Right renal pelvis (tissue), 4 donors: ENCODE measurements around the gene BUB3. TPM values are rescaled to one million over a fixed set of nuclear protein-coding genes. Genes with fewer than 3 reads are reported as not detected.

Experiments used
- DNase-seq, 4 donors: peaks; one replicate each; pipeline ENCODE4 v3.0.0-alpha.2; 2013; ENCODE audit warnings: low read depth in 4 of 4, low spot score in 3 of 4, missing footprints in 1 of 4
- polyA plus RNA-seq, 4 donors: library from polyadenylated mRNA; unstranded; fragments of 120-200 nt; gene quantifications; one replicate each; pipeline ENCODE4 v1.2.1, GENCODE V29; 2013; ENCODE audit not compliant: insufficient read length in 4 of 4

The BUB3 gene, protein sequence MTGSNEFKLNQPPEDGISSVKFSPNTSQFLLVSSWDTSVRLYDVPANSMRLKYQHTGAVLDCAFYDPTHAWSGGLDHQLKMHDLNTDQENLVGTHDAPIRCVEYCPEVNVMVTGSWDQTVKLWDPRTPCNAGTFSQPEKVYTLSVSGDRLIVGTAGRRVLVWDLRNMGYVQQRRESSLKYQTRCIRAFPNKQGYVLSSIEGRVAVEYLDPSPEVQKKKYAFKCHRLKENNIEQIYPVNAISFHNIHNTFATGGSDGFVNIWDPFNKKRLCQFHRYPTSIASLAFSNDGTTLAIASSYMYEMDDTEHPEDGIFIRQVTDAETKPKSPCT
- polyA plus RNA-seq: 100 to 1,000 TPM; 121 to 137 (median 128) TPM

DNA sequence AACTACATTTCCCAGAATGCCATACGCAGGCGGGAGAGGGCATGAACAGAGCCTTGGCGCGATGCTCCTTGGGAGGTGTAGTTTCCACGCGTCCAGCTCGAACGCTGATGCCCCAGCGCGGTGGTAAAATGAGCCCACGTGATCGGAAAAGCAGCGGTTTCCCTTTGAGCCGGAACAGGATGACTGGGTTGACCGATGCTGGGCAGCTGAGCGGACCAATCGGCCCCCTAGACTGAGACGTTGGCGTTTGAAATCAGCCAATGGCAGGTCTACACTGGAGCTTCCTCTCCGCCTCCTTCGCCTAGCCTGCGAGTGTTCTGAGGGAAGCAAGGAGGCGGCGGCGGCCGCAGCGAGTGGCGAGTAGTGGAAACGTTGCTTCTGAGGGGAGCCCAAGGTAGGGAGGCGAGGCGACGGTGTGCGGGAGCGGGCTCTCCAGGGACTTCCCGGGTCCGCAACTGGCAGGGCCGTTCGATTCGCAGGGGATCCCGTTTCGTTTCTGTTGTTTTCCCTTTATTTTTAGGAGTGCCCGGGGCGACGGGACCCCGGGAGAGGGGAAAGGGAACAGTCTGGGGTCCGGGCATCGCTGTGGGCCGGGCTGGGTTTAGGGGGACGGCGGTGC, at the start of gene BUB3:
BUB3 (plus strand) TSS at position 311 of the 619 bp plus-strand sequence. CDS start 516 bp downstream, outside the sequence.
- peak; percentile 91 to 99 (median 98) for DNase-seq

DNA sequence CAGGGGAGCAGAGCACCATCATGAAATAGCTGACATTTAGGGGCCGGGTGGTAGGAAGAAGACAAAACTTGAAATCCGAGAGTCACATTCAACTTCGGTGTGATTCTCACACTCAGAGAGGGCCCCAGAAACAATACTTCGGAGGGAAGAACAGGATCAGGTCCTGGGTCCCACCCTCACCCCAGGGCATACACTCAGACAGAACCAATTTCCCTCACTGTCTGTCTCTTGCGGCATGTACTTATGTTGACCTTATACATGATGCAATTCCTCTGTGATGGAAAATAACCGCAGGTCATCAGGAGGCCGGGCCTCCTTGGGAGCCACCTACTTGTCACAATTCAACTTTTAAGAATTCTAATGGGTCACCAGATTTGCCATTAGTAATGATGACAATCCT, 44.7 kb upstream of the BUB3 start:
- no peak for DNase-seq

DNA sequence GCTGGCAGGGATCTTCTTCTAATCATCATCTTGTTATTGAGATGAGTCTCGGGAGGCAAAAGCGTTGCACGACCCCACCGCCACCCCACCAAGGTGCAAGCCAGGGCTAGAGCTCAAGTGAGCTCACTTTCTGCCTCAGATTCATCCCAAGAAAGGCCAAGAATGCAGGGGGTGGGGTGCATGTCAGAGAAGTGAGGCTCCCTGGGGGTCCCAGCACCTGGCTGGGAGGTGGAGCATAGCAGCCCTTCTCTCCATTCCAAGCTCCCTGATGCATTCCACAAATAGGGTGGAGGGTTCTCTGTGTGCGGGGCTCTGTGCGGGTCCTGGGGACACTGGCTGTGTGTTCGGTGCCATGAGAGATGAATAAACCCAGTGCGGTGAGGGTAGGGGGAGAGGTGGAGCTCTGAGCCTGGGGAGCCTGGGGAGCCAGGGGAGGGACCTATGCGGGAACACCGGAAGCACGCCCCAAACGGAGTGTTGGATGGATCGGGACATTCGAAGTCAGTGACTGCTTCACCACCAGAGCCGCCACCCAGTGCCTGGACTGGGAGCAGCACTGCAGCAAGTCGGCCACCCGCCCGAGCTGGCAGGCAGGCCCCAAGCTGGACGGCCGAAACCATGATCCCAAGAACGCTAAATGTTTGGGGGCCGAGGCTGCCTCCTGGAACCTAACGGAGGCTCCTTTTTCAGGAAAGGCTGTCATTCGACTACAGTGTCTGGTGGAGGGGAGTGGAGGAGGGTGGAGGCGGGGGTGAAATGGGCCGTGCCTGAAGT, 36.4 kb upstream of the BUB3 start:
- DNase-seq: no peak

DNA sequence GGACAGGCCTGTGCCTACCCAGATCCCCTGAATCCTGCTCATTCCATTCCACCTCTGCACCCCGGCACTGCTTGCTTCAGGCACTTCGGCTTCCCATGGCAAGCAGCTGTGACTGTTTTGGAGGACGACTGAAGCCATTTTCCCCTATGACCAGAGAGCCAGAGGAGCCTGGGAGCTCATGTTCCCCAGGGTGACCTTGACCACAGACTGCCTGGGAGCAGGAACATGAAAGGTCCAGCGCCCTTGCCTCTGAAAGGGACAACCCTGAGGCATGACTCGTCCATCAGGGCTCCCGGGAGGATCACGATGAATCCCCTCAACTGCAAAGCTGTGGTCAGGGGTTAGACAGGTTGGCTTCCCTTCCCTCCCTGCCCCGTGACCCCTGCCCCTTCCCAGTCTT, 35.1 kb upstream of the BUB3 start:
- no peak for DNase-seq

DNA sequence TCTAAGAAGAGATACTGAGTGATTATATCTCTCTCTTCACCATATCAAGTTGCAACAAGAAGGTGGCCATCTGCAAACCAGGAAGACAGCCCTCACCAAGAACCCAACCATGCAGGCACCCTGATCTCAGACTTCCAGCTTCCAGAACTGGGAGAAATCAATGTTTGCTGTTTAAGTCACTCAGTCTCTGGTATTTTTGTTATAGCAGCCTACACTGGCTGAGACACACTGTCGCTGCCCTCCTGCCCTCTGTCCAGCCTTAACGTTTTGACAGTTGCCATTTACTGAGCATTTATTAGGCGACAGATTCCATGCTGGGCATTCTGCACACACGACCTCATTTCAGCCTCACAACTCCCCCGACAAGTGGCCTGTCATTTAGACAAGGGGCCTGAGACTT, 28.0 kb upstream of the BUB3 start:
- no peak for DNase-seq

DNA sequence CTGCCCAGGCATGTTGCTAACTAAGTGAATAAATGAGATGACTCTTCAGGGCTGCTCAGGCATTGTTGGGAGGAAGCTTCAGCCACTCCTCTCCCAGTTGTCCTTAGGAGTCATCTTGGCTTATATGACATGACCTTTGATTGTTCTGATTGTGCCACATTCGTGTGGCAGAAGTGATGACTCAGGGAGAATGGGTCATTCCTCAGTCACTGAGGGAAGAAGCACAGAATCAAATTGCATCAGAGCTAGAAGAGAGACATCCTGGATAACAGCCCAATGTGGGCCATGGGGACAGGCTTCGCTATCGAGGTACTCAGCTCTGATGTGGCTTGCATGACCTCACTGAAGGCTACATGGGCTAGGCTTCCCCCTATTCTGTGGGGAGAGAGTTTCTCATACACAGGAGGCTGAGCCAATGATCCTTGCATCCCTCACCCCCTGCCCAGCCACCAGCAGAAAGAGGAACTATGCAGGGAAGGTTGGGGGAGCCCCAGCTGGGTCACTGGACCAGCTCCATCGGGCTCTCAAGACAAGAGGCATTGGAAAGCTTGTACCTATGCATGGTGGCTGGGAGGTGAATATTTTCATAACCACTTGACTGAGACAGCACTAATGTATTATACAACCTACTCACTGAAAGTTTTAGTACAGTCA, 24.5 kb upstream of the BUB3 start:
- DNase-seq: no peak

DNA sequence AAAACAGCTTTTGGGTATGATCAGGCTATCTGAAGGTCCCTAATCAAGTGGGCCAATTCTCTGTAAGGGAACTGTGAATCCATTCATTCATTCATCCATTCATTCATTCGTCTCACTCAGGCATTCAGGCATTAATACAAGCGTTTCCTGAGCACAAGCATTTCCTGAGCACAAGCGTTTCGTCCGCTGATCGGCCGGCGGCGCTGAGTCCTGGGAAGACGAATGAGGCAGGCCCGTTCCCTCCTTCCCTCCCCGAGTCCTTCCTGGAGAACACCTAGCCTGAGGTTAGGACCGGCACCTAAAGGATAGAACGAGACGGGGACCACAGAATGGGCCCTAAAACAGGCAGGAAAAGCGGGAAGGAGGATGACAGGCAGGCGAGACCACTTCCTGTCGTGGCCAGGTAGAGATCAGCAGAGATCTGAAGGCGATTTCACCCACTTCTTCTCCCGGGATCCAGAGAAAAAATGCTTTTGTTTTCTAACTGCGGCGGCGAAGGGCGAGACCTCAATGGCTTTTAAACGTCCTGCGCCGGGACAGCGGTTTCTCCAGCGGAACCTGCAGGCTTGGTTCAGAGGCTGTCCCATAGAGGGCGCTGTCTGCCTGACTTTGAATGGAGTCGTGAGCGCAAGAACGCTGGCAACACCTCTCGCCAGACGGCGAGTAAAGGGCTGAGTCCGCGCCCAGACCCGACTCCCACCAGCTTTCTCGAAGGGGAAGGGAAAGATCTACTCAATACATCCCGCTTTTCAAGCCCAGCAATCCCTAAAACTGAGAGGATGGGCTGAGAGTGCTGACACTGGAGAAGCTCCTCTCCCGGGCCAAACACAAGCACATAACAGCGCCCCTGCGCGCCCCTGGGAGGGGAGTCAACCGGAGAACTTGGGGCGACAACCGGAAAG, 21.4 kb upstream of the BUB3 start:
- DNase-seq: peak in 3 of 4 donors; percentile 85 to 87 (median 86)

DNA sequence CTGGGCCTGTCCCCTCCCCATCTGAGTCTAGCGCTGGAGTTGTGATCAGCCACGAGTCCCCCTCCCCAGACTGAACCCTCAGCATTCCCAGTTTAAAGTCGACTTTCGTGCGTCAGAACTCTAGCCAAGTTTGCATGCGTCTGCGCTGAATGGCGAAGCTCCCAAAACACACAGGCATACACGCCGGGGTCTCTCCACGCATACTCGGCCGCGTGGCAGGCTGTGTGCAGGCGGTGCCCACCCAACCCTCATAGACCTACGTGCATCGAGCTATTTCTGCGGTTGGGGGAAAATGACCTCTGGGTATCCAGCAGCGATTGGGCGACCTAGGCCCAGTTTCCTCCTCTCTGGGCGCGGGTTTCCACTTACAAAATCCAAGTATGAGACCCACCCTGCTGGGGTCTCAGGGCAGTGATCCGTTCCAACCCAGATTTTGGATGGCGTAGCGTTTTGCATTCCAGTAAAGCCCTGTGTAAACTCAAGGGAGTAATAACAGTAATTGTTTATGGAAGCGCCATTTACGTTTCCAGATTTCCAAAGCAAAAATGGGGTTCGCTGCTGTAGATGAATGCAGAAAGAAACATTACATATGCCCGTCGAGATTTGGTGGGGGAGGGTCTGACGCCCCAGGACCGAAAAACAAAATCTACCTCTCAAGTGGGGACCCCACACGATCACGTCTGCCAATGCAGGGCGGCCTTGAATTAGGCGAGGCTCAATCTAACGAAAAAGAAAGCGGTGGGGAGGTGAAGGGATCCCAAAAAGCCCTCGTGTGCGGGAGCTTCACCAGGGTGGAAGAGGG, 20.5 kb upstream of the BUB3 start:
- no peak for DNase-seq

DNA sequence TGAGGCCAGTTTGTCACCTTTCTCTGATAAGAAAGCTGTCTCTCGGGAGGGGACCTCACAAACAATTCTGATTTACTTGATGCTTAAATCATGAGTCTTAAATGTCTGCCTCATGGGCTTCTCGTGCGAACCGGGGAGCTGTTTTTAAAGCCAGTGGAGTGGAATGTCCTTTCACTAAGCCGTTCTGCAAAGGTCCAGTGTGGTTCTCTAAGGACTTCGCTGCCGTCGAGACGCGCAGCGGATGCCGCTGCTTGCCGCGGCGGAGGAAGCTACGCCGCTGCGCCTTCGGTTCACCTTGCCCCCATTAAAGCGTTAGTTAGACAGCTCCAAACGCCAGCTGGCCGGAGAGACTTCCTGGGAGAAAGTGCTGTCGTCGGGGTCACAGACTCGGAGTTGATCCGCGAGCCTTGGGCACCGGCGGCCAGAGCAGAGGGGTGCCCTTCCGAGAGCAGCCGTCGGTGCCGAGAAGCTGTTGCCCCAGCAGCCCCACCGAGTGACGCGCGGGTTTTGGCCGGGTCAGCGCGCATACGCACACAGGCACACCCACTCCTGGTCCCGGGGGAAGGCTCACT, 19.8 kb upstream of the BUB3 start:
- DNase-seq: no peak

DNA sequence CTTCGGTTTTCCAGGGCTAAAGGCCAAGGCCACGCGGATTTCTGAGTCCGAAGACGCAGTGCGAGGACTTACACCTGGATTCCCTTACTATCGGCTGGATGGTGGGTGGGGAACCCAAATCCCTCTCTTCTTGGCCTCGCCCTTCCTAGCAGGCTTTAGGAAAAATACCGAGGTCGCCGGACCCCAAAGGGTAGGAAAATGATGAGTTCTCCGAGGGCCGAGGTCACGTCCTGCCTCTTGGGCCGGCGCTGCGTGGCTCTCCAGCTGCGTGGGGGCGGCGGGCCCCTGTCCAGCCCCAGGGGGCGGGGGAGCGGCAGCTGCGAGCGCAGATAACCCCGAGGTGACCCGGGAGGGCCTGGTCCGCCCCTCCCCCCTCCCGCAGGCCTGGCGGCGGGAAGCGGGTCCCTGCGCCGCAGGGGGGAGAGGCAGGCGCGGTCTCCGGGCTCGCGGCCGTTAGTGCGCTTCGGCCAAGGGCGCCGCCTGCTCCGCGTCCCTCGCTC, 19.2 kb upstream of the BUB3 start:
- DNase-seq: no peak

DNA sequence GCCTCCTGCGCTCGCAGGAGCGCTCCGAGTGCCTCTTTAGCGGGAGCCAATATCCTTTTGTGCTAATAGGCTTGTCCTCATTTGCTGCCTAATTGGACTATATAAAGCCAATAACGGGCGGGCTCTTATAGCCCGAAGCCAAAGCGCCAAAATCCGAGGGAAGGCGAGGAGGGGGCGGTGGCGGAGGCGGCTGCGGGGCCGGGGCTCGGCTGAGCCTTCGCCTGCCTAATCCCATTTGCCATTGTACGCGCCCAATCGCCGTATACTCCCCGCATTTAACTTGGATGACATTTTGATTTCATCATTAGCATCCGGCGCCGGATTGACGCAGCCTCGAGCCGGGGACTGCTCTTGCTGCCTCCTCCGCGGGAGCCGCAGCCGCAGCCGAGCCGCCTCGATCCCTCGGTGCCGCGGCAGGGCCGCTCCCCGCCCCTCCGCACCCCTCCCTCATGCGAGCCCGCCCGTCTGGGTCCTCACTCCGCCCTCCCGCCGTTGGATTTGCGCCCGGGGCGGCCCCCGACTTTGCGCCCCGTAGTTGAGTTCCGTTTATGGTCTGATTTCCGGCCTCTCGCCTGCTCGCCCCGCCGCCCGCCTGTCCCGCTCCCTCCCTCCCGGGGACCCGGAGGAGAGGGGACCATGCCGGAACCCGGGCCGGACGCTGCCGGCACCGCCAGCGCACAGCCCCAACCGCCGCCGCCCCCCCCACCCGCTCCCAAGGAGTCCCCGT, 18.6 kb upstream of the BUB3 start, which contains the start of gene HMX3:
HMX3 (plus strand) TSS at position 556 of the 727 bp plus-strand sequence; CDS start at position 637, 81 bp downstream.
- no peak for DNase-seq

DNA sequence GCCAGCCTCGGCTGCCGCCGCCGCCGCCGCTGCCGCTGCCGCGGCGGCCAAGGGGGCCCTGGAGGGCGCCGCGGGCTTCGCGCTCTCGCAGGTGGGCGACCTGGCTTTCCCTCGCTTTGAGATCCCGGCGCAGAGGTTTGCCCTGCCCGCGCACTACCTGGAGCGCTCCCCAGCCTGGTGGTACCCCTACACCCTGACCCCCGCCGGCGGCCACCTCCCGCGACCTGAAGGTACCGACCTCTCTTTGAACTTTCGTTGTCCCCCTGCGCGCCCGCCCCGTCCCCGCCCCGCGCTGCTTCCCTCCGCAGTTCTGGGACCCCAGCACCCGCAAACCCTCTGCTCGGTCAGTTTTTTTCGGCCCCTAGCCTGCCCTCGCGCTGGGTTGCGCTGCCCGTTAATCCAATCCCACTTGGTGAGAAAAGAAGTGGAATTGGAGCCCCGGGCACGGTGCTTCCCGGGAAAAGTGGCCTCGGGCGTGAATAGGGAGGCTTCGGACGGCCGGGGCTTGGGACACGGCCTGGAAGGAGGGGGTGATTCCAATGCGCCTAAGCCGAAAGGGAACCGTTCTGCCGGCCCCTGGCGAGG, 17.9 kb upstream of the BUB3 start:
- DNase-seq: no peak

DNA sequence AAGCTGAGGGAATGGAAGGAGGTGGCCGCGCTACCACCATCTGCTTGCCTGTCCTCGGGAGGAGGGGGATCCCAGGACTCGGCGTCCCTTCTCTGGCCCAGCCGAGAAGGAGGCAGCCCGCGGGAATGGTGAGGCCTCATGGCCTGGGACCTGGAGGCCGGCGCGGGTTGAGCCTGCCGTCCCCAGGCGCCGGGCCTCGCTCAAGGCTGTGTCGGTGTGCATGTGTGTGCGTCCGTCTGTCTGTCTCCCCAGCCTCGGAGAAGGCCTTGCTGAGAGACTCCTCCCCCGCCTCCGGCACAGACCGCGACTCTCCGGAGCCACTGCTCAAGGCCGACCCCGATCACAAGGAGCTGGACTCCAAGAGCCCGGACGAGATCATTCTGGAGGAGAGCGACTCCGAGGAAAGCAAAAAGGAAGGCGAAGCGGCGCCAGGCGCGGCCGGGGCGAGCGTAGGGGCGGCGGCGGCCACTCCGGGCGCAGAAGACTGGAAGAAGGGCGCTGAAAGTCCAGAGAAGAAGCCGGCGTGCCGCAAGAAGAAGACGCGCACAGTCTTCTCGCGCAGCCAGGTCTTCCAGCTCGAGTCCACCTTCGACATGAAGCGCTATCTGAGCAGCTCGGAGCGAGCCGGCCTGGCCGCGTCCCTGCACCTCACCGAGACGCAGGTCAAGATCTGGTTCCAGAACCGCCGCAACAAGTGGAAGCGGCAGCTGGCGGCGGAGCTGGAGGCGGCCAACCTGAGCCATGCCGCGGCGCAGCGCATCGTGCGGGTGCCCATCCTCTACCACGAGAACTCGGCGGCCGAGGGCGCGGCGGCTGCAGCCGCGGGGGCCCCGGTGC, 17.2 kb upstream of the BUB3 start:
- no peak for DNase-seq

DNA sequence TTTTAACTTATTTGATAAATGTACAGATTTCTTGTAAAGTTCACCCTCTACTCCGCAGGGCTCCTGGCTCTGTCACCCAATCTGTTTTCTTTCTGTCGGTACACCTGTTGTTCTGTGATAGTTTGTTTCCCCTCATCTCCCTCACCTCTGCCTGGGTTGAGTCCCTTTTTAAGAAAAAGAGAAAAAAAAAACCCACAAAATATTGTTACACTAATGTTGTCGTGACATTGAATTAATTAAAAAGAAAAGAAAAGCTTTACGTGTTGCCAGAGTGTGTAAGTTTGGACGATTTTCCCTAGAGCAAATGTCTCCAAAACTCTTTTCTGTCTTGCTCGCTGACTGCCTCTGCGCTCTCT, 15.1 kb upstream of the BUB3 start:
- no peak for DNase-seq

DNA sequence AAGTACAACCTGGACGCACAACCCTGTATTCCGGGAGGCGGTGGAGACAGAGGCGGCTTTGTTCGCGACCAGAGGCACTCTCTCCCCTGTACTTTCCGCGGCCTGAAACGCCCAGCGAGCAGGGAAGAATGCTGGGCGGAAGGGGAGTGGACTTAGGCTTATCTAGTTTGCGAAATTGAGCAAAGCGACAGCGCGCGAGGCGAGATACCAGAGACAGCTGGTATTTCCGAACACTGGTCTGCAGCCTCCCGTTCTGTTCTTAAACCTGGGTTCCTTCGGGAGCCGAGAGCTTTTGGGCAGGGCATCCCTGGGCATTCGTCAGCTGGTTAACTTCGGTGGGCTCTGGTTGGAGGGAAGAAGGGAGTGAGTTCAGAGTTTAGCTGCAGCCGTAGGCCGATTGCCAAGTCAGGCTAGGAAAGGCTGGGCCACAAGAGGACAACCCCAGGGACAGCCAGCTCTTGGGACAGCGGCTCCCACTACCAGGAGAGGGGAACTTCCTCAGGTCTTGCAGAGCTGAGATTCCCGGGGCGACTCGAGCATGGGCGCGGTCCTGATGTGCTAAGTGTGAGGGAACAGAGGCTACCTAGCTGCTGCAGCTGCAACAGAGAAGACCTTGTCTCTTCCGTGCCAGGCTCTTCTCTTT, 14.6 kb upstream of the BUB3 start:
- DNase-seq: no peak
